AG09309 (cell line): ENCODE results near the gene KRT222.

Experiments
- DNase-seq: peaks from one replicate; pipeline ENCODE4 v3.0.0-alpha.2; 2010; ENCODE audit warnings: low read depth
- H3K4me3 ChIP-seq: 2 replicates; pipeline ENCODE4 v1.5.1; 2011; ENCODE audit warnings: mild to moderate bottlenecking, low read depth, low read length, moderate library complexity; ENCODE audit not compliant: control insufficient read depth
- TF ChIP-seq, protein P1 (sequence below): IDR thresholded peaks from 2 replicates; pipeline ENCODE4 v1.5.1; 2011; ENCODE audit warnings: mild to moderate bottlenecking, low read depth, low read length, inconsistent platforms; ENCODE audit not compliant: insufficient read depth, control insufficient read depth; ENCODE audit errors: missing control alignments

KRT222 gene

GRCh38 chr17:40686192-40686591 is 21.2 kb upstream of the KRT222 start:
- H3K4me3 ChIP-seq = no peak overlapping the region
- DNase-seq = no peak
- TF ChIP-seq, protein P1, sequence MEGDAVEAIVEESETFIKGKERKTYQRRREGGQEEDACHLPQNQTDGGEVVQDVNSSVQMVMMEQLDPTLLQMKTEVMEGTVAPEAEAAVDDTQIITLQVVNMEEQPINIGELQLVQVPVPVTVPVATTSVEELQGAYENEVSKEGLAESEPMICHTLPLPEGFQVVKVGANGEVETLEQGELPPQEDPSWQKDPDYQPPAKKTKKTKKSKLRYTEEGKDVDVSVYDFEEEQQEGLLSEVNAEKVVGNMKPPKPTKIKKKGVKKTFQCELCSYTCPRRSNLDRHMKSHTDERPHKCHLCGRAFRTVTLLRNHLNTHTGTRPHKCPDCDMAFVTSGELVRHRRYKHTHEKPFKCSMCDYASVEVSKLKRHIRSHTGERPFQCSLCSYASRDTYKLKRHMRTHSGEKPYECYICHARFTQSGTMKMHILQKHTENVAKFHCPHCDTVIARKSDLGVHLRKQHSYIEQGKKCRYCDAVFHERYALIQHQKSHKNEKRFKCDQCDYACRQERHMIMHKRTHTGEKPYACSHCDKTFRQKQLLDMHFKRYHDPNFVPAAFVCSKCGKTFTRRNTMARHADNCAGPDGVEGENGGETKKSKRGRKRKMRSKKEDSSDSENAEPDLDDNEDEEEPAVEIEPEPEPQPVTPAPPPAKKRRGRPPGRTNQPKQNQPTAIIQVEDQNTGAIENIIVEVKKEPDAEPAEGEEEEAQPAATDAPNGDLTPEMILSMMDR = no peak

DNA sequence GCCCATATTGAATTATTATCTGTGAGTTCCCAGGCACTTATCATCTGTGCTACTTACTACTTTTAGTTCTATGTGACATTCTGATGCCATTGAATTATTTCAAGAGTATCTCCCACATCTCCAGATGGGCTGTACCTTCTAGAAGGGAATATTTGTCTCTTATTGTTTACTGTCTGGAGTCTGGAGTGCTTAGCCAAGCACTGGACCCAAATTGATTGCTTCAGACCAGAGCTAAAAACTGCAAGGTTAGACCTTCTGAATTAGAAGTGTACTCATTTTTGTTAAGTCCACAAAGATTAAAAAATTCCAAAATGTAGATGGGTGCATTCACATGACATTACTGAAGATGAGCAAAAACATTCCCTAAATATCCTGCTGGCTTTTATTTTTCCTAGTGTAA is 16.0 kb upstream of the KRT222 start:
- TF ChIP-seq, protein P1 = no peak
- DNase-seq = no peak
- no peak overlapping the region for H3K4me3 ChIP-seq

DNA sequence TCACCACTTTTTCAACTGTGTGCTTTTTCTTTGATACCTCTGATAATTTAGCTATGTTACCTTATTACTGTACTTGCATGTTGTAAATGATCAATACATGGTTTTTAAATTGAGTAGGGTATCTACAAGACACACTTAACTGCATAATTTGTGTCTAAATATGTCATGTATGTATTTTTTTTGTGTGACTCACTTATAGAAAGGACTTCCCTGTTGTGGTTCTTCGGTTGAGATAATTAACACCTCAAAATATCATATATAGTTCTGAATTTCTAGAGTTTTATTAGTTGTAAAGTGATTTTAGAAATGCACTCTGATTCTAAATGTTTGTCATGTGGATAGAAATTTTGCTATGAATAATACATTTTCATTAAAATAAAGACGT is 14.5 kb upstream of the KRT222 start:
- TF ChIP-seq, protein P1 = no peak
- no peak for DNase-seq
- H3K4me3 ChIP-seq = no peak overlapping the region

GRCh38 chr17:40678902-40679522 is 14.0 kb upstream of the KRT222 start:
- no peak for DNase-seq
- H3K4me3 ChIP-seq = no peak overlapping the region
- TF ChIP-seq, protein P1 = no peak

GRCh38 chr17:40675905-40676304 is 10.9 kb upstream of the KRT222 start:
- DNase-seq = no peak
- no peak overlapping the region for H3K4me3 ChIP-seq
- TF ChIP-seq, protein P1 = no peak

DNA sequence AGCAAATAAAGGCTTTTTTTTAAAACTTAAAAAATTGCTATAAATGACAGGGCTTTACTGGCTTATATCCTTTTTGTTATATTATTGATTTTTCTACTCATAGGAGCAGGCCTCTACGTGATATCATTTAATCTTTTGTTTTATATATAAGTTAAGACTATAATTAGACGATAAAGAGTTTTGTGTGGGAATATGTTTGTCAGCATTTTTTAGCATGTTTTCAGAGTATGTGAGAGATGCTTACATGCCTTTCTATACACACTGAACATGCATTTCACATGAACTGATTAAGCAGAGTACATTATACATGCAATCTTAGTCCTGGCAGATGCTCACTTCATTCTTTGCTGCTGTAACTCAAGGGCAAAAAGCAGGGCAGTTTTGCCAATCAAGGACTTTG is 7.7 kb upstream of the KRT222 start:
- no peak for DNase-seq
- TF ChIP-seq, protein P1 = no peak
- no peak overlapping the region for H3K4me3 ChIP-seq

- TF ChIP-seq, protein P1 = no peak
- H3K4me3 ChIP-seq = no peak overlapping the region
- DNase-seq = no peak
Measured at GRCh38 chr17:40671282-40671681, 6.3 kb upstream of the KRT222 start.
